Activated B cell treated with CpG ODN at 0.5 μM for 24 hours (primary cell): Measurements from ENCODE around the gene ROBO3. TPM values are rescaled to one million over a fixed set of nuclear protein-coding genes. Genes with fewer than 3 reads are reported as not detected.

Experiments used
- ATAC-seq: fragments of 200-7000 bp; cut with Tn5 transposase; one replicate; pipeline ENCODE4 v1.10.0; 2021; ENCODE audit warnings: low read depth, mild to moderate bottlenecking, moderate library complexity
- CTCF ChIA-PET: fragments of 350-600 bp; sonication (Branson Sonifier 250); formaldehyde crosslinking; loops from one replicate; lab custom pipeline; 2021; ENCODE audit warnings: antibody characterized with exemption; lab: Charles Lee
- POLR2A ChIA-PET: fragments of 350-600 bp; sonication (Branson Sonifier 250); formaldehyde crosslinking; loops from one replicate; lab custom pipeline; 2021; ENCODE audit warnings: antibody characterized with exemption; lab: Charles Lee
- DNase-seq: peaks from one replicate; pipeline ENCODE4 v3.0.0; 2022
- H3K27ac Mint-ChIP-seq: one replicate; pipeline ENCODE4 v1.8.0; 2020; ENCODE audit warnings: mixed read lengths
- H3K27me3 Mint-ChIP-seq: one replicate; pipeline ENCODE4 v1.8.0; 2021; ENCODE audit warnings: mixed read lengths
- H3K36me3 Mint-ChIP-seq: one replicate; pipeline ENCODE4 v1.8.0; 2021; ENCODE audit warnings: low read depth, mixed read lengths
- H3K4me1 Mint-ChIP-seq: one replicate; pipeline ENCODE4 v1.8.0; 2021; ENCODE audit warnings: mixed read lengths
- H3K4me3 Mint-ChIP-seq: one replicate; pipeline ENCODE4 v1.8.0; 2020; ENCODE audit warnings: mild to moderate bottlenecking, mixed read lengths
- H3K9me3 Mint-ChIP-seq: one replicate; pipeline ENCODE4 v1.8.0; 2020; ENCODE audit warnings: mixed read lengths
- CTCF ChIP-seq: fragments of 200-600 bp; IDR thresholded peaks from one replicate; pipeline ENCODE4 v1.8.0; 2022; ENCODE audit warnings: antibody characterized with exemption, mild to moderate bottlenecking
- intact Hi-C: fragments of 100-400 bp; cut with micrococcal nuclease; formaldehyde crosslinking; loops from one replicate; pipeline ENCODE4 v1.15.1; 2024
- total RNA-seq: library from RNA; stranded (reverse); gene quantifications from 2 replicates; pipeline ENCODE4 v1.2.3, GENCODE V29; 2022

The ROBO3 gene
- total RNA-seq, 1 donor from 2014 or later: 1.5 TPM

- Mint-ChIP-seq H3K9me3 (no peaks in the 10 kb centered on the region), H3K27me3 (peaks cover 59% of the 10 kb centered on the region), H3K4me1 (peaks cover 16% of the 10 kb centered on the region), H3K27ac (no peak overlapping the region), H3K36me3 (no peaks in the 10 kb centered on the region), H3K4me3 (peak overlapping the region; percentile 46)
- DNase-seq (peak; percentile 23), ATAC-seq (peak; percentile 13)
- intact Hi-C loops: no loop called here
- no peak for TF ChIP-seq CTCF
- CTCF ChIA-PET: interaction anchor here (1.4 to 5.4 kb wide), 5 partner anchors 39 to 196 kb away, joined by 3 to 84 read pairs (median 8); partner anchors contain the start of genes MSANTD2, SIAE and SPA17
- POLR2A ChIA-PET: no interaction called here
These were observed 25.9 kb upstream of the ROBO3 start for GRCh38 chr11:124839128-124839971.

GRCh38 chr11:124839972-124840621 lies 25.1 kb upstream of the ROBO3 start:
- Mint-ChIP-seq H3K27me3 (peaks cover 67% of the 10 kb centered on the region), H3K9me3 (no peaks in the 10 kb centered on the region), H3K4me3 (peak overlapping the region; percentile 46), H3K36me3 (no peaks in the 10 kb centered on the region), H3K27ac (no peak overlapping the region), H3K4me1 (peaks cover 16% of the 10 kb centered on the region)
- no peak for DNase-seq
- ATAC-seq: no peak
- ChIA-PET POLR2A (no interaction called here), CTCF (interaction anchor here (1.4 to 5.4 kb wide), 2 partner anchors 167 to 170 kb away, joined by 3 to 84 read pairs; partner anchors contain the start of genes SIAE and SPA17)
- TF ChIP-seq CTCF: no peak
- intact Hi-C loops: no loop called here

GRCh38 chr11:124840666-124841065 lies 24.6 kb upstream of the ROBO3 start:
- intact Hi-C loops: no loop called here
- CTCF ChIA-PET: no interaction called here
- H3K9me3 Mint-ChIP-seq: no peaks in the 10 kb centered on the region

GRCh38 chr11:124841201-124841600 lies 24.0 kb upstream of the ROBO3 start:
- no peak for DNase-seq
- Mint-ChIP-seq H3K27me3 (peaks cover 74% of the 10 kb centered on the region), H3K4me1 (peaks cover 15% of the 10 kb centered on the region), H3K9me3 (no peaks in the 10 kb centered on the region), H3K36me3 (no peaks in the 10 kb centered on the region), H3K4me3 (no peak overlapping the region), H3K27ac (no peak overlapping the region)
- ChIA-PET CTCF (interaction anchor here (1.1 to 1.2 kb wide), 2 partner anchors 25 to 171 kb away, joined by 3 to 4 read pairs; no protein-coding TSS in a partner anchor), POLR2A (interaction anchor here (0.5 kb wide), 1 partner anchor 170 kb away, joined by 4 read pairs; no protein-coding TSS in a partner anchor)
- no peak for TF ChIP-seq CTCF
- no peak for ATAC-seq
- intact Hi-C loops: no loop called here

More at GRCh38 chr11:124840666-124841065, 24.6 kb upstream of the ROBO3 start:
- no peaks in the 10 kb centered on the region for H3K36me3 Mint-ChIP-seq
- peaks cover 71% of the 10 kb centered on the region for H3K27me3 Mint-ChIP-seq
- DNase-seq: no peak
- POLR2A ChIA-PET: interaction anchor here (0.5 kb wide), 1 partner anchor 169 kb away, joined by 4 read pairs; no protein-coding TSS in a partner anchor
- no peak overlapping the region for H3K4me3 Mint-ChIP-seq
- no peak for TF ChIP-seq CTCF
- no peak overlapping the region for H3K27ac Mint-ChIP-seq
- ATAC-seq: no peak
- H3K4me1 Mint-ChIP-seq: peaks cover 16% of the 10 kb centered on the region

- ChIA-PET POLR2A (no interaction called here), CTCF (interaction anchor here (1.1 to 1.2 kb wide), 3 partner anchors 24 to 172 kb away, joined by 3 to 4 read pairs (median 3); no protein-coding TSS in a partner anchor)
- ATAC-seq (no peak), DNase-seq (no peak)
- peaks cover 12% of the 10 kb centered on the region for H3K4me1 Mint-ChIP-seq
- no peak overlapping the region for H3K27ac Mint-ChIP-seq
- H3K27me3 Mint-ChIP-seq: peaks cover 76% of the 10 kb centered on the region
- H3K36me3 Mint-ChIP-seq: no peaks in the 10 kb centered on the region
- H3K9me3 Mint-ChIP-seq: no peaks in the 10 kb centered on the region
- H3K4me3 Mint-ChIP-seq: no peak overlapping the region
- TF ChIP-seq CTCF: no peak
- intact Hi-C loops: no loop called here
These were observed 23.4 kb upstream of the ROBO3 start for GRCh38 chr11:124841840-124842239.
